ENCODE measurements around the gene PHYHIPL.

DNA sequence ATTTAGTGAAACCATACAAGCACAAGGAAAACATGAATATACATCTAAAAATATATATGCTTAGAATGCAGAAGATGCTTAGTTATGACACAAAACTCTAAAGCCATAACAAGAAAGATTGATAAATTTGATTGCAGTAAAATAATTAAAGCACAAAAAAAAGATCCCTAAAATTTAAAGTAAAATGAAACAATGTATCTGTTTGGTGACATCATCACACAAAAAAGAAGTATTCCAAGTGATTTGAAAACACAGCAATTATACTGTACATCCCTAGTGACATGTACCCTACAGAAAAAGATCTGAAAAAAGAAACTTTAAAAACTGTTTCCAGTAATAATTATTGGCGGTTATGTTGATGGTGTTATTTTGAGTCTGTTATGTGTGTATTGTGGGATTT, 37.7 kb downstream of the PHYHIPL start:
- TF ChIP-seq, protein P1, sequence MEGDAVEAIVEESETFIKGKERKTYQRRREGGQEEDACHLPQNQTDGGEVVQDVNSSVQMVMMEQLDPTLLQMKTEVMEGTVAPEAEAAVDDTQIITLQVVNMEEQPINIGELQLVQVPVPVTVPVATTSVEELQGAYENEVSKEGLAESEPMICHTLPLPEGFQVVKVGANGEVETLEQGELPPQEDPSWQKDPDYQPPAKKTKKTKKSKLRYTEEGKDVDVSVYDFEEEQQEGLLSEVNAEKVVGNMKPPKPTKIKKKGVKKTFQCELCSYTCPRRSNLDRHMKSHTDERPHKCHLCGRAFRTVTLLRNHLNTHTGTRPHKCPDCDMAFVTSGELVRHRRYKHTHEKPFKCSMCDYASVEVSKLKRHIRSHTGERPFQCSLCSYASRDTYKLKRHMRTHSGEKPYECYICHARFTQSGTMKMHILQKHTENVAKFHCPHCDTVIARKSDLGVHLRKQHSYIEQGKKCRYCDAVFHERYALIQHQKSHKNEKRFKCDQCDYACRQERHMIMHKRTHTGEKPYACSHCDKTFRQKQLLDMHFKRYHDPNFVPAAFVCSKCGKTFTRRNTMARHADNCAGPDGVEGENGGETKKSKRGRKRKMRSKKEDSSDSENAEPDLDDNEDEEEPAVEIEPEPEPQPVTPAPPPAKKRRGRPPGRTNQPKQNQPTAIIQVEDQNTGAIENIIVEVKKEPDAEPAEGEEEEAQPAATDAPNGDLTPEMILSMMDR (conservative IDR thresholded peaks at IDR 0.05; ENCODE audit: low read depth, low read length) = no peak
- no peak for TF ChIP-seq RAD21 (IDR thresholded peaks at IDR 0.05; ENCODE audit: low read length)
- TF ChIP-seq BHLHE40 (IDR thresholded peaks at IDR 0.05; ENCODE audit: low read depth, low read length) = no peak
- no peak for TF ChIP-seq POLR2A (IDR thresholded peaks at IDR 0.05; ENCODE audit: low read depth, low read length)
- TF ChIP-seq NFE2L2 (IDR thresholded peaks at IDR 0.05; ENCODE audit: low read depth, low read length) = no peak
- TF ChIP-seq CHD1 (IDR thresholded peaks at IDR 0.05; ENCODE audit: low read depth, low read length) = no peak
- no peak for TF ChIP-seq ELK1 (IDR thresholded peaks at IDR 0.05; ENCODE audit: borderline replicate concordance, low read depth, low read length)
- TF ChIP-seq MXI1 (IDR thresholded peaks at IDR 0.05; ENCODE audit: borderline replicate concordance, low read depth, low read length) = no peak
